K562 (cell line): Measurements from ENCODE around the gene ZNF787. TPM values are rescaled to one million over a fixed set of nuclear protein-coding genes. Genes with fewer than 3 reads are reported as not detected.

Experiments used
- ATAC-seq: fragments of 200-7000 bp; cut with Tn5 transposase; 3 replicates; pipeline ENCODE4 v1.9.1; 2020; ENCODE audit warnings: moderate library complexity
- BruUV-seq: library from RNA; stranded (reverse); fragments of 400-500 nt; replicated peaks from 2 replicates; lab custom pipeline; 2021; lab: Mats Ljungman, UMichigan
- CTCF ChIA-PET: fragments of 300-600 bp; formaldehyde crosslinking; extraction: SDS; loops from one replicate; lab custom pipeline; 2021; ENCODE audit warnings: low intra/inter-chr PET ratio; lab: Yijun Ruan, JAX
- POLR2A ChIA-PET: fragments of 300-600, 350-650 bp; sonication (Branson Sonifier 250); formaldehyde crosslinking; extraction: SDS; loops from one replicate; lab custom pipeline; 2021; ENCODE audit warnings: antibody characterized with exemption, inconsistent platforms; lab: Yijun Ruan, JAX
- DNase-seq, 4 experiments: peaks; one replicate each; pipeline versions ENCODE4 v3.0.0 to v3.0.0-alpha.2; 2011 to 2018; ENCODE audit warnings: low spot score in 3 of 4, mixed read lengths in 3 of 4; ENCODE audit errors: extremely low read depth in 1 of 4
- FAIRE-seq: peaks from 2 replicates; lab custom pipeline; 2011; peaks lifted over from hg19 to GRCh38; lab: Jason Lieb, UNC
- H2AFZ ChIP-seq: 2 replicates; pipeline ENCODE4 v1.6.0; 2011; ENCODE audit warnings: low read depth, low read length, control low read depth, inconsistent platforms
- H3K27ac ChIP-seq: fragments of 200-600 bp; 3 replicates; pipeline ENCODE4 v1.8.0; 2011; ENCODE audit warnings: low read depth, mild to moderate bottlenecking, control low read depth, inconsistent platforms, low read length, moderate library complexity, mixed read lengths; ENCODE audit errors: extremely low read depth
- H3K27me3 ChIP-seq, 2 experiments: fragments of 300-600 bp in 1 of 2; 2 replicates in 1 of 2; 3 replicates in 1 of 2; pipeline versions ENCODE4 v1.6.0 to v1.8.0; 2011; ENCODE audit warnings: inconsistent platforms in 2 of 2, low read length in 2 of 2, mild to moderate bottlenecking in 1 of 2, mixed read lengths in 1 of 2, moderate library complexity in 1 of 2; ENCODE audit not compliant: control insufficient read depth in 2 of 2, insufficient read depth in 2 of 2
- H3K36me3 ChIP-seq: fragments of 300-600 bp; 3 replicates; pipeline ENCODE4 v1.8.0; 2011; ENCODE audit warnings: mild to moderate bottlenecking, low read length, inconsistent platforms; ENCODE audit not compliant: control insufficient read depth, insufficient read depth
- H3K4me1 ChIP-seq, 2 experiments: fragments of 200-600 bp in 1 of 2; replicated peaks in 1 of 2; 2 replicates in 1 of 2; 3 replicates in 1 of 2; pipeline versions ENCODE4 v1.5.1 to v1.8.0; 2011; ENCODE audit warnings: inconsistent platforms in 2 of 2, low read length in 2 of 2, mild to moderate bottlenecking in 1 of 2, mixed read lengths in 1 of 2, moderate library complexity in 1 of 2; ENCODE audit not compliant: control insufficient read depth in 2 of 2, insufficient read depth in 2 of 2
- H3K4me2 ChIP-seq: 2 replicates; pipeline ENCODE4 v1.6.1; 2011; ENCODE audit warnings: low read length, control low read depth, inconsistent platforms, mixed read lengths; ENCODE audit not compliant: insufficient read depth
- H3K4me3 ChIP-seq: fragments of 200-600 bp; sonication (generic), shearing (Covaris generic); 2 replicates; pipeline ENCODE4 v1.5.1; 2016; ENCODE audit warnings: control low read depth, inconsistent platforms
- H3K79me2 ChIP-seq: fragments of 200-600 bp; 3 replicates; pipeline ENCODE4 v1.8.0; 2011; ENCODE audit warnings: low read length, inconsistent platforms; ENCODE audit not compliant: control insufficient read depth, insufficient read depth
- H3K9ac ChIP-seq, 2 experiments: 2 replicates each; pipeline versions ENCODE4 v1.6.0 to v1.6.1; 2011; ENCODE audit warnings: low read depth in 2 of 2, low read length in 2 of 2, control low read depth in 1 of 2, inconsistent platforms in 1 of 2, mild to moderate bottlenecking in 1 of 2, mixed read lengths in 1 of 2; ENCODE audit not compliant: insufficient read depth in 1 of 2
- H3K9me1 ChIP-seq: one replicate; pipeline ENCODE4 v1.6.0; 2011; ENCODE audit warnings: inconsistent platforms, mild to moderate bottlenecking, low read length, moderate library complexity; ENCODE audit not compliant: control insufficient read depth, insufficient read depth
- H3K9me3 ChIP-seq: replicated peaks from 2 replicates; pipeline ENCODE4 v1.5.1; 2011; ENCODE audit warnings: low read depth, low read length, inconsistent platforms; ENCODE audit not compliant: control insufficient read depth, insufficient read depth
- H4K20me1 ChIP-seq: replicated peaks from 2 replicates; pipeline ENCODE4 v1.6.1; 2011; ENCODE audit warnings: low read length, inconsistent platforms, mixed read lengths; ENCODE audit not compliant: control insufficient read depth, insufficient read depth
- ATF7 ChIP-seq: fragments of 450-650 bp; IDR thresholded peaks from 2 replicates; pipeline ENCODE4 v1.7.1; 2014; ENCODE audit warnings: mild to moderate bottlenecking, moderate library complexity
- CBFA2T3 ChIP-seq: fragments of 450-650 bp; IDR thresholded peaks from 2 replicates; pipeline ENCODE4 v1.6.1; 2017
- ETV1 ChIP-seq: fragments of 450-650 bp; conservative IDR thresholded peaks from 2 replicates; pipeline ENCODE4 v1.6.1; 2016; ENCODE audit warnings: missing genetic modification characterization, control low read depth, low read depth, missing compliant biosample characterization
- JUND ChIP-seq, 2 experiments: IDR thresholded peaks; 2 replicates in 1 of 2; 3 replicates in 1 of 2; pipeline ENCODE4 v1.6.1; 2011; ENCODE audit warnings: borderline replicate concordance in 2 of 2, low read depth in 2 of 2, low read length in 2 of 2, improper control_type of control experiment in 1 of 2, missing biosample characterization in 1 of 2, missing genetic modification characterization in 1 of 2, missing genetic modification reagents in 1 of 2
- POLR2G ChIP-seq: fragments of 200-400 bp; formaldehyde crosslinking; IDR thresholded peaks from 2 replicates; pipeline ENCODE4 v1.6.1; 2017; ENCODE audit warnings: low read depth, mild to moderate bottlenecking, antibody characterized with exemption, low read length, moderate library complexity
- RFX1 ChIP-seq: fragments of 450-650 bp; IDR thresholded peaks from 2 replicates; pipeline ENCODE4 v1.6.1; 2016; ENCODE audit warnings: mild to moderate bottlenecking, moderate library complexity
- SMAD1 ChIP-seq: fragments of 150-350 bp; IDR thresholded peaks from 2 replicates; pipeline ENCODE4 v1.6.1; 2014; ENCODE audit warnings: low read length, low read depth; ENCODE audit not compliant: partially characterized antibody
- ZNF212 ChIP-seq: fragments of 450-650 bp; formaldehyde crosslinking; IDR thresholded peaks from 2 replicates; pipeline ENCODE4 v1.4.0; 2020; ENCODE audit warnings: mild to moderate bottlenecking
- WGBS: fragments of 100-300 bp; shearing (Covaris generic); methylation state at CpG from one replicate; pipeline ENCODE4 v1.1.6; 2016; ENCODE audit warnings: low coverage, mixed read lengths; ENCODE audit not compliant: insufficient coverage; ENCODE audit errors: missing lambda C conversion rate; 5-methylcytosine and 5-hydroxymethylcytosine counted together
- in situ Hi-C: fragments of 300-500 bp; cut with MboI; formaldehyde crosslinking; loops from 4 replicates; pipeline ENCODE4 v1.15.0; 2018; ENCODE audit warnings: inconsistent platforms, mixed read lengths
- intact Hi-C: fragments of 100-400 bp; cut with micrococcal nuclease; formaldehyde crosslinking; loops from 2 replicates; pipeline ENCODE4 v1.14.2; 2022
- polyA plus RNA-seq, 8 experiments: library from polyadenylated mRNA; depleted of rRNA in 4 of 8; stranded (reverse) in 5 of 8; unstranded in 3 of 8; fragments of >200 nt; fragmentation: Nextera tagmentation in 2 of 8; fragmentation: Illumina TruSeq in 1 of 8; extraction: Ambion mirVana in 2 of 8; extraction: Trizol in 1 of 8; gene quantifications; 2 replicates each; pipeline versions ENCODE4 v1.2.1 to v1.2.3, GENCODE V29; 2011 to 2014; ENCODE audit warnings: inconsistent platforms in 1 of 8, missing spikeins in 1 of 8
- total RNA-seq, 7 experiments: library from RNA; depleted of rRNA in 6 of 7; stranded (reverse); fragments of >200 nt in 6 of 7; fragmentation: Illumina TruSeq in 2 of 7; extraction: Trizol in 2 of 7; gene quantifications; 2 replicates each; pipeline versions ENCODE4 v1.2.1 to v1.2.3, GENCODE V29; 2011 to 2021; ENCODE audit warnings: low replicate concordance in 1 of 7

ZNF787 gene
- total and polyA plus RNA-seq, 9 of the 15 experiments (the other 6 are each of a cell fraction or from before 2014, with no cell fraction given), result 0.45 to 77.6 (median 7.3) TPM

DNA sequence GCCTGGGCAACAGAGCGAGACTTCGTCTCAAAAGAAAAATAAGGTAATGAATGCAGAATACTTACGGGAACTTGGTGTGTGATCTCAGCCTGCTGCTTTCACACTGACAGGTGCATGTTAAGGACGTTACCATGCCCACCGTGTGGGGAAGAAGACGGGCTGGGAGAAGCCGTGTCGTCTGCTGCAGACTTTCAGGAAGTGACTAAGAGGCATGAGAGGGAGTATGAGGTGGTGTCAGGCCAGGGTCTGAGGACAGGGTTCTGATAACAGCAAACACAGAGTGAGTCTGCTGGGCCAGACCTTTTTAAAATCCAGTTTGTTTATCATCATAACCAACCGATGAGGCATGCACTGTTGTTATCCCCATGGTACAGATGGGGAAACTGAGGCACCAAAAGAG, 41.2 kb upstream of the ZNF787 start (continued):
- peak; percentile 73 for TF ChIP-seq RFX1
- peak; percentile 75 for TF ChIP-seq JUND (IDR thresholded peaks at IDR 0.05; ENCODE audit: borderline replicate concordance, low read depth, low read length)
- TF ChIP-seq JUND (tag; IDR thresholded peaks at IDR 0.05; ENCODE audit: borderline replicate concordance, low read depth, low read length), result peak; percentile 49; the same call in 1 of the 3 replicates
- peak; percentile 50; the same call in 1 of the 2 replicates for TF ChIP-seq CBFA2T3
- TF ChIP-seq ZNF212, result no peak
- peak; percentile 63 for TF ChIP-seq ETV1

DNA sequence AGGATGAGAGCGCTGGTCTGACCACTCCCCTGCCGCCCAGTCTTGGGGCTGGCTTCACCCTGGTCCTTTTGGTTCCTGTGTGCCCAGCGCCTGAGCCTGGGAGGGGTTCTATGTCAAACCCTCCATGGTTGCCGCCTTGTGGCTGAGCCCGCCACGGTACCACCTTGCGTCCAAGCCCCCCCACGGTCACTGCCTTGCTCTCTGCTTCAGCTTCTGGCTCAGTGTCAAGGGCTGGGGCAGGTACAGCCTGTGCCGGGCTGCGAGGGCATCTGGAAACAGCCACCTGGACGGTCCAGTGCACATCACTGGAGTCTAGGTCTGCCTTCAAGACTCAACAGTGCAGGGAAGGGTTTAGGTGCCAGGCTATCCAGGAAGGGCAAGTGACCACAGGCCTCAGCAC, 40.4 kb upstream of the ZNF787 start:
- no peaks in the 10 kb centered on the region for H3K9me3 ChIP-seq
- H3K27me3 ChIP-seq, result no peaks in the 10 kb centered on the region
- no peak overlapping the region for H3K4me3 ChIP-seq
- H3K4me1 ChIP-seq, result peaks cover 5 to 11% of the 10 kb centered on the region in 2 experiments; a peak in 4 of 5 replicates
- H2AFZ ChIP-seq, result no peak overlapping the region
- no peak for FAIRE-seq
- no peak for DNase-seq
- H4K20me1 ChIP-seq, result no peaks in the 10 kb centered on the region
- in situ Hi-C loops, result no loop called here
- no peak overlapping the region for H3K4me2 ChIP-seq
- ATAC-seq, result no peak
- H3K9me1 ChIP-seq, result no peaks in the 10 kb centered on the region
- intact Hi-C loops, result no loop called here
- no peaks in the 10 kb centered on the region for H3K79me2 ChIP-seq
- CTCF ChIA-PET, result no interaction called here
- WGBS, result 87% methylated on average over 10 of the region's 11 CpGs
- TF ChIP-seq POLR2G (0 out of 2 replicates have a peak, but pooled peaks have one; percentile 17), ATF7 (no peak), SMAD1 (no peak)
- no peak overlapping the region for H3K27ac ChIP-seq
- BruUV-seq, result no TSS peak
- H3K36me3 ChIP-seq, result peaks cover 10% of the 10 kb centered on the region; the same call in 2 of the 3 replicates
- no peak overlapping the region for H3K9ac ChIP-seq
- POLR2A ChIA-PET, result no interaction called here
